Measurements from ENCODE around the gene PCDHA7.
"Not testable (repeated sequence)": the region's sequence is repeated elsewhere in the genome, so short reads cannot be mapped to it uniquely, and the experiment has no call there.

PCDHA7 gene

GRCh38 chr5:140833993-140834392 lies at the start of gene PCDHA7:
Gene PCDHA7 (plus strand): TSS chr5:140834269. CDS start chr5:140834384, 115 bp downstream.
- Histone ChIP-seq H3K27me3 (ENCODE audit: low read depth) (no peaks in the 10 kb centered on the region), H3K36me3 (replicated peaks) (no peaks in the 10 kb centered on the region), H3K4me3 (no peak within 1 kb of the TSS), H3K4me1 (no peaks in the 10 kb centered on the region), H3K9me3 (peaks cover 2% of the 10 kb centered on the region; the same call in 1 of the 2 replicates)
- no peak for DNase-seq (ENCODE audit: low spot score in 2 of 2)
- in situ Hi-C loops (cut with MboI; ENCODE audit: low sequenced_read_pairs), result no loop called here

- in situ Hi-C loops (cut with MboI; ENCODE audit: low sequenced_read_pairs), result no loop called here
- no peaks in the 10 kb centered on the region for H3K36me3 ChIP-seq (replicated peaks)
- no peaks in the 10 kb centered on the region for H3K4me1 ChIP-seq
- H3K27me3 ChIP-seq (ENCODE audit: low read depth), result no peaks in the 10 kb centered on the region
- no peak within 1 kb of the TSS for H3K4me3 ChIP-seq
- peak in 1 of 2 experiments; percentile 3 for DNase-seq (ENCODE audit: low spot score in 2 of 2)
- H3K9me3 ChIP-seq, result no peaks in the 10 kb centered on the region
Observed at GRCh38 chr5:140785905-140786686, 48.0 kb upstream of the PCDHA7 start, which contains the start of gene PCDHA1. Gene PCDHA1 (plus strand): TSS chr5:140786140.

GRCh38 chr5:140787422-140787821 lies 46.6 kb upstream of the PCDHA7 start:
- DNase-seq (ENCODE audit: low spot score in 2 of 2); H3K9me3 ChIP-seq; H3K27me3 ChIP-seq (ENCODE audit: low read depth); H3K4me3 ChIP-seq; in situ Hi-C loops (cut with MboI; ENCODE audit: low sequenced_read_pairs); H3K4me1 ChIP-seq; H3K36me3 ChIP-seq (replicated peaks): not testable (repeated sequence)

- H3K36me3 ChIP-seq (replicated peaks); H3K27me3 ChIP-seq (ENCODE audit: low read depth); H3K4me3 ChIP-seq; H3K4me1 ChIP-seq; in situ Hi-C loops (cut with MboI; ENCODE audit: low sequenced_read_pairs); H3K9me3 ChIP-seq; DNase-seq (ENCODE audit: low spot score in 2 of 2): not testable (repeated sequence)
Observed at GRCh38 chr5:140787849-140788504, 46.1 kb upstream of the PCDHA7 start.

- H3K4me1 ChIP-seq, result no peaks in the 10 kb centered on the region
- H3K27me3 ChIP-seq (ENCODE audit: low read depth), result no peaks in the 10 kb centered on the region
- in situ Hi-C loops (cut with MboI; ENCODE audit: low sequenced_read_pairs), result no loop called here
- no peaks in the 10 kb centered on the region for H3K36me3 ChIP-seq (replicated peaks)
- H3K9me3 ChIP-seq, result no peaks in the 10 kb centered on the region; the same call in 1 of the 2 replicates
- H3K4me3 ChIP-seq, result no peak overlapping the region
- DNase-seq (ENCODE audit: low spot score in 2 of 2), result no peak
Observed at GRCh38 chr5:140791089-140791488, 43.0 kb upstream of the PCDHA7 start.

- Histone ChIP-seq H3K27me3 (ENCODE audit: low read depth) (no peaks in the 10 kb centered on the region), H3K4me3 (no peak within 1 kb of the TSS), H3K36me3 (replicated peaks) (no peaks in the 10 kb centered on the region), H3K4me1 (no peaks in the 10 kb centered on the region), H3K9me3 (no peaks in the 10 kb centered on the region; the same call in 1 of the 2 replicates)
- in situ Hi-C loops (cut with MboI; ENCODE audit: low sequenced_read_pairs), result no loop called here
- no peak for DNase-seq (ENCODE audit: low spot score in 2 of 2)
Observed at GRCh38 chr5:140794595-140795258, 39.3 kb upstream of the PCDHA7 start, which contains the start of gene PCDHA2. Gene PCDHA2 (plus strand): TSS chr5:140794852.

- H3K4me1 ChIP-seq, result no peaks in the 10 kb centered on the region
- no peaks in the 10 kb centered on the region for H3K36me3 ChIP-seq (replicated peaks)
- peak in 1 of 2 experiments; percentile 7 for DNase-seq (ENCODE audit: low spot score in 2 of 2)
- H3K9me3 ChIP-seq, result no peaks in the 10 kb centered on the region; the same call in 1 of the 2 replicates
- H3K4me3 ChIP-seq, result no peak overlapping the region
- in situ Hi-C loops (cut with MboI; ENCODE audit: low sequenced_read_pairs), result no loop called here
- no peaks in the 10 kb centered on the region for H3K27me3 ChIP-seq (ENCODE audit: low read depth)
Observed at GRCh38 chr5:140795259-140795641, 38.8 kb upstream of the PCDHA7 start.

- H3K9me3 ChIP-seq; H3K4me1 ChIP-seq; H3K27me3 ChIP-seq (ENCODE audit: low read depth); in situ Hi-C loops (cut with MboI; ENCODE audit: low sequenced_read_pairs); H3K36me3 ChIP-seq (replicated peaks); H3K4me3 ChIP-seq; DNase-seq (ENCODE audit: low spot score in 2 of 2): not testable (repeated sequence)
Observed at GRCh38 chr5:140796072-140796717, 37.9 kb upstream of the PCDHA7 start.

- H3K9me3 ChIP-seq, result peaks cover 2% of the 10 kb centered on the region
- H3K4me3 ChIP-seq, result no peak overlapping the region
- no peaks in the 10 kb centered on the region for H3K36me3 ChIP-seq (replicated peaks)
- no peaks in the 10 kb centered on the region for H3K4me1 ChIP-seq
- DNase-seq (ENCODE audit: low spot score in 2 of 2), result no peak
- no peaks in the 10 kb centered on the region for H3K27me3 ChIP-seq (ENCODE audit: low read depth)
- in situ Hi-C loops (cut with MboI; ENCODE audit: low sequenced_read_pairs), result no loop called here
Observed at GRCh38 chr5:140796718-140797095, 37.4 kb upstream of the PCDHA7 start.

- Histone ChIP-seq H3K36me3 (replicated peaks) (no peaks in the 10 kb centered on the region), H3K4me1 (no peaks in the 10 kb centered on the region), H3K9me3 (peaks cover 4% of the 10 kb centered on the region; the same call in 1 of the 2 replicates), H3K4me3 (peak within 1 kb of the TSS; percentile 30), H3K27me3 (ENCODE audit: low read depth) (no peaks in the 10 kb centered on the region)
- DNase-seq (ENCODE audit: low spot score in 2 of 2), result peak; percentile 64 to 74
- in situ Hi-C loops (cut with MboI; ENCODE audit: low sequenced_read_pairs), result no loop called here
Observed at GRCh38 chr5:140800816-140801493, 33.1 kb upstream of the PCDHA7 start, which contains the start of gene PCDHA3. Gene PCDHA3 (plus strand): TSS chr5:140801057.

- Histone ChIP-seq H3K36me3 (replicated peaks) (no peaks in the 10 kb centered on the region), H3K4me1 (no peaks in the 10 kb centered on the region), H3K4me3 (peak overlapping the region; percentile 30), H3K27me3 (ENCODE audit: low read depth) (no peaks in the 10 kb centered on the region), H3K9me3 (peaks cover 4% of the 10 kb centered on the region; the same call in 1 of the 2 replicates)
- in situ Hi-C loops (cut with MboI; ENCODE audit: low sequenced_read_pairs), result no loop called here
- DNase-seq (ENCODE audit: low spot score in 2 of 2), result peak; percentile 43 to 69
Observed at GRCh38 chr5:140801494-140801841, 32.6 kb upstream of the PCDHA7 start.

- in situ Hi-C loops (cut with MboI; ENCODE audit: low sequenced_read_pairs); H3K27me3 ChIP-seq (ENCODE audit: low read depth); H3K9me3 ChIP-seq; H3K36me3 ChIP-seq (replicated peaks); DNase-seq (ENCODE audit: low spot score in 2 of 2); H3K4me1 ChIP-seq; H3K4me3 ChIP-seq: not testable (repeated sequence)
Observed at GRCh38 chr5:140802381-140802780, 31.7 kb upstream of the PCDHA7 start.

GRCh38 chr5:140802781-140803271 lies 31.2 kb upstream of the PCDHA7 start:
- peaks cover 4% of the 10 kb centered on the region; the same call in 1 of the 2 replicates for H3K9me3 ChIP-seq
- in situ Hi-C loops (cut with MboI; ENCODE audit: low sequenced_read_pairs), result no loop called here
- no peaks in the 10 kb centered on the region for H3K4me1 ChIP-seq
- H3K27me3 ChIP-seq (ENCODE audit: low read depth), result no peaks in the 10 kb centered on the region
- H3K4me3 ChIP-seq, result no peak overlapping the region
- DNase-seq (ENCODE audit: low spot score in 2 of 2), result no peak
- no peaks in the 10 kb centered on the region for H3K36me3 ChIP-seq (replicated peaks)
